ENCODE results near the gene ZNF519. TPM values are rescaled to one million over a fixed set of nuclear protein-coding genes. Genes with fewer than 3 reads are reported as not detected.
A peak's percentile ranks its signal among the peaks of the same experiment; 100 is the strongest.

The ZNF519 gene
- total RNA-seq, 2 donors from 2014 or later, result 24.6 to 31.9 TPM

GRCh38 chr18:14086458-14087231, 45.6 kb downstream of the ZNF519 start:
- TF ChIP-seq, protein P1, sequence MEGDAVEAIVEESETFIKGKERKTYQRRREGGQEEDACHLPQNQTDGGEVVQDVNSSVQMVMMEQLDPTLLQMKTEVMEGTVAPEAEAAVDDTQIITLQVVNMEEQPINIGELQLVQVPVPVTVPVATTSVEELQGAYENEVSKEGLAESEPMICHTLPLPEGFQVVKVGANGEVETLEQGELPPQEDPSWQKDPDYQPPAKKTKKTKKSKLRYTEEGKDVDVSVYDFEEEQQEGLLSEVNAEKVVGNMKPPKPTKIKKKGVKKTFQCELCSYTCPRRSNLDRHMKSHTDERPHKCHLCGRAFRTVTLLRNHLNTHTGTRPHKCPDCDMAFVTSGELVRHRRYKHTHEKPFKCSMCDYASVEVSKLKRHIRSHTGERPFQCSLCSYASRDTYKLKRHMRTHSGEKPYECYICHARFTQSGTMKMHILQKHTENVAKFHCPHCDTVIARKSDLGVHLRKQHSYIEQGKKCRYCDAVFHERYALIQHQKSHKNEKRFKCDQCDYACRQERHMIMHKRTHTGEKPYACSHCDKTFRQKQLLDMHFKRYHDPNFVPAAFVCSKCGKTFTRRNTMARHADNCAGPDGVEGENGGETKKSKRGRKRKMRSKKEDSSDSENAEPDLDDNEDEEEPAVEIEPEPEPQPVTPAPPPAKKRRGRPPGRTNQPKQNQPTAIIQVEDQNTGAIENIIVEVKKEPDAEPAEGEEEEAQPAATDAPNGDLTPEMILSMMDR (conservative IDR thresholded peaks at IDR 0.05), result peak; percentile 92
- H3K27ac Mint-ChIP-seq, result no peak overlapping the region
- H3K9me3 ChIP-seq (ENCODE audit: control insufficient read depth, low read length), result no peaks in the 10 kb centered on the region
- no peaks in the 10 kb centered on the region for H3K9me3 Mint-ChIP-seq
- H3K4me3 Mint-ChIP-seq, result no peak overlapping the region
- H3K4me3 ChIP-seq (ENCODE audit: low read length), result no peak overlapping the region
- H3K9ac ChIP-seq (ENCODE audit: extremely low read depth, low read length, poor library complexity, severe bottlenecking), result no peak overlapping the region
- H3K4me1 ChIP-seq (ENCODE audit: control insufficient read depth, insufficient read depth, low read length), result peaks cover 4% of the 10 kb centered on the region
- H3K36me3 Mint-ChIP-seq (ENCODE audit: low read depth), result no peaks in the 10 kb centered on the region
- peak overlapping the region; percentile 14 for H3K27ac ChIP-seq (ENCODE audit: low read depth, low read length)
- peak; percentile 79 for DNase-seq
- H3K27me3 ChIP-seq (ENCODE audit: control insufficient read depth, insufficient read depth, low read length, poor library complexity, severe bottlenecking), result no peaks in the 10 kb centered on the region
- no peaks in the 10 kb centered on the region for H3K27me3 Mint-ChIP-seq (ENCODE audit: insufficient read depth)
- WGBS, 2 experiments (ENCODE audit: insufficient coverage in 1 of 2, insufficient read length in 1 of 2), result 28 to 47% methylated on average over 7 to 9 of the region's 9 CpGs
- no peaks in the 10 kb centered on the region for H3K36me3 ChIP-seq (ENCODE audit: control insufficient read depth, insufficient read depth, low read length)
- no peaks in the 10 kb centered on the region for H3K4me1 Mint-ChIP-seq

- no peaks in the 10 kb centered on the region for H3K36me3 ChIP-seq (ENCODE audit: control insufficient read depth, insufficient read depth, low read length)
- TF ChIP-seq, protein P1 (conservative IDR thresholded peaks at IDR 0.05), result no peak
- H3K4me1 ChIP-seq (ENCODE audit: control insufficient read depth, insufficient read depth, low read length), result peaks cover 4% of the 10 kb centered on the region
- H3K27me3 Mint-ChIP-seq (ENCODE audit: insufficient read depth), result no peaks in the 10 kb centered on the region
- H3K27ac ChIP-seq (ENCODE audit: low read depth, low read length), result no peak overlapping the region
- no peaks in the 10 kb centered on the region for H3K9me3 Mint-ChIP-seq
- H3K4me3 Mint-ChIP-seq, result no peak overlapping the region
- H3K36me3 Mint-ChIP-seq (ENCODE audit: low read depth), result no peaks in the 10 kb centered on the region
- H3K9me3 ChIP-seq (ENCODE audit: control insufficient read depth, low read length), result no peaks in the 10 kb centered on the region
- H3K4me3 ChIP-seq (ENCODE audit: low read length), result no peak overlapping the region
- H3K9ac ChIP-seq (ENCODE audit: extremely low read depth, low read length, poor library complexity, severe bottlenecking), result no peak overlapping the region
- H3K4me1 Mint-ChIP-seq, result no peaks in the 10 kb centered on the region
- 90 to 92% methylated on average over 5 to 9 of the region's 9 CpGs for whole genome bisulfite sequencing, 2 experiments (ENCODE audit: insufficient coverage in 1 of 2, insufficient read length in 1 of 2)
- DNase-seq, result no peak
- H3K27ac Mint-ChIP-seq, result peak overlapping the region; percentile 12
- H3K27me3 ChIP-seq (ENCODE audit: control insufficient read depth, insufficient read depth, low read length, poor library complexity, severe bottlenecking), result no peaks in the 10 kb centered on the region
Observed at GRCh38 chr18:14085770-14086457, 46.3 kb downstream of the ZNF519 start.

DNA sequence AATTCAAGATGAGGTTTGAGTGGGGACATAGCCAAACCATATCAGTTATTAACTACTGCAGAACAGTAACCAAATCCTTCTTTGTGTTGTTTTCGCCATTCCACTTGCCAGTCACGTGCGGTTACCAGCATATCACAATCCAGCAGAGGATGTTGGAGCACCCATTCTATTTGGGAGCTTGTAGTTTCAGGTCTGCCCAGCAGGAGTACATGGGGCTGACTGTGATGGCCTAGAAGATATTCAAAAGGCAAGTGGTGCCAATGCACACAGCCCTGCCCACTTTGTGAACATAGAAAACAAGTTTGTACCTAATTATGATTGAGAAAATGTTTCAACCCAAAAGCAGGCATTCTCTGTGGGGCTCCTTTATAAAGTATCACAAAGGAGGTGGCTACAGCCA, 57.0 kb downstream of the ZNF519 start:
- Mint-ChIP-seq H3K27me3 (ENCODE audit: insufficient read depth) (no peaks in the 10 kb centered on the region), H3K4me3 (no peak overlapping the region), H3K9me3 (peaks cover 6% of the 10 kb centered on the region), H3K27ac (no peak overlapping the region), H3K36me3 (ENCODE audit: low read depth) (peaks cover 5% of the 10 kb centered on the region), H3K4me1 (no peaks in the 10 kb centered on the region)
- Histone ChIP-seq H3K9me3 (ENCODE audit: control insufficient read depth, low read length) (no peaks in the 10 kb centered on the region), H3K4me3 (ENCODE audit: low read length) (no peak overlapping the region), H3K36me3 (ENCODE audit: control insufficient read depth, insufficient read depth, low read length) (no peaks in the 10 kb centered on the region), H3K27ac (ENCODE audit: low read depth, low read length) (no peak overlapping the region), H3K27me3 (ENCODE audit: control insufficient read depth, insufficient read depth, low read length, poor library complexity, severe bottlenecking) (no peaks in the 10 kb centered on the region), H3K4me1 (ENCODE audit: control insufficient read depth, insufficient read depth, low read length) (no peaks in the 10 kb centered on the region), H3K9ac (ENCODE audit: extremely low read depth, low read length, poor library complexity, severe bottlenecking) (no peak overlapping the region)
- no peak for DNase-seq
- WGBS, 2 experiments (ENCODE audit: insufficient coverage in 1 of 2, insufficient read length in 1 of 2), result 95 to 100% methylated on average over 3 of the region's 3 CpGs
- TF ChIP-seq, protein P1 (conservative IDR thresholded peaks at IDR 0.05), result peak; percentile 54

All from endodermal cell (in vitro differentiated cells).